GM18520 (cell line): ENCODE data around the gene EPS8.
"Not testable (repeated sequence)": the region's sequence is repeated elsewhere in the genome, so short reads cannot be mapped to it uniquely, and the experiment has no call there.

Experiments
- ATAC-seq: cut with Tn5 transposase; IDR thresholded peaks from one replicate; pipeline ENCODE4 v1.9.1; 2021; ENCODE audit not compliant: unreplicated experiment

The EPS8 gene

DNA sequence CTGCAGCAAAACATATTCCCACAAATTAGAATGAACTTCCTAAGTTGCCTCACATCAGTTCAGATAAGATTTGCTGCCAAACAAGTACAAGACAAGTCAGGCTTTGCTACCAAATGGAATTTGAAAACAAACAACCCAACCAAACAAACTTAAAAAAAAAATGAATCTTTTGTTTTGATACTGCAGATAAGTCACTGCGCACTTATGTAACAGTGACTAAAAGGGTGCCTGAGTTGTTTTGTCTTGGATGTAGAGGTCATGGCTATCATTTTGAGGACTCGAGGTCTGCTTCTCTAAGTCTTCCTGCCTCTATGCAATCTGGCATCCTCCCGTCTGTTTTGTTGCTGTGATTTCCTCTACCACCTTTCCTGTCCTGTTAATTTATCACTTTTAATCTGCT lies 11.1 kb upstream of the EPS8 start:
- no peak for ATAC-seq

DNA sequence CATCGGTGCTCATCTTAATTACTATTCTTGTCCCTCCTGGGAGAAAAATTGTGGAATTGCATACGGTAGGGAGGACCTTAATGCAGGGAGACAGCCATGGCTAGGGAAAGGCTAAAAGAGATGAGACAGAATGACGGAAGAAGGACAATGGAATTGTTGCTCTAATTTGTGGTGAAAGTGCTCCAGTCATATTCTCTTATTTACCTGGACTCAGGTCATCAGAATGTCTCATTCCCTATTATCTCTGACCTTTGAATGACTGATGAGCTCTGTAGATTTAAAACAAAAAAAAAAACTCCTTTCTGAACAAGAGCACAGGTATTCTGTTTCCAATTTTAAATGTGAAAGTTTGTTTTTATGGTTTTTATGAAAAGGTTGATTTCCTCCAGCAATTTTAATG lies 8.6 kb upstream of the EPS8 start:
- ATAC-seq: no peak

DNA sequence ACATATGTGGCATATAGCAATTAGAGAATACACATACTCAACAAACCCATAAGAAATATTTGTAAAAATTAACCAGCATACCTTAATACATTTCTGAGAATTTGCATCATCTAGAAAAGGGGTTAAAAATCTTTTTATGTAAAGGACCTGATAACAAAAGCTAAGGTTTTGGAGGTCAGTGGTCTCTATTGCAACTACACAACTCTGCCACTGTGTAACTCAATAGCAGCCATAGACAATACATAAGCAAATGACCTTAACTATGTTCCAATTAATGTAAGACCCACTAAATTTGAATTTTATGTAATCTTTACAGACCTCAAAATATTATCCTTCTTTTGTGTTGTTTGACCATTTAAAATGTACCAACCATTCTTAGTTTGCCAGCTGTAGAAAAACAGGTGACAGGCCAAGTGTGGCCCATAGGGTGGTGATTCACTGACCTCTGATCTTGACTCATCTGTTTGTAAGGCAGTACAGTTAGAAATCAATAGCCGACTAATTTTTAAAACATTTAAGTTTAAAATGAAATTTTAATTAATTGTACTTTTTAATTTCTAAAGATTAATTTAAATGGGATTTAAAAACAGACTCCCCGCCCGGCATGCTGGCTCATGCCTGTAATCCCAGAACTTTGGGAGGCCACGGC lies 7.4 kb upstream of the EPS8 start:
- ATAC-seq: no peak

DNA sequence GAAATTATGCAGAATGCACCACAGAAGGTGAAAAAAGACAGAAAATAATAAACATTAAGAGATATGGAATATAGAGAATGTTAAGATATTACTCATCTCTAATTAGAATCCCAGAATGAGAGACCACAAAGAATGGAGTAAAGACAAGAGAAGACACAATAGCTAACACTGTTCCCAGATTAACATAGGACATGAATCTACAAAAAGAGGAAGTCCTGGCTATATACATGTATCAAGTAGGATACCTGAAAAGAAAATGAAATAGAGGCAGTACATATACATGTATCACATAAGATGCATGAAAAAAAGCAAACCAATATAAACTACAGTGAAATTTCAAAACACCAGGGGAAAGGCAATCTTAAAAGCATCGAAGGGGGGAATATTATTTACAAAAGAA lies 5.6 kb upstream of the EPS8 start:
- ATAC-seq: no peak

DNA sequence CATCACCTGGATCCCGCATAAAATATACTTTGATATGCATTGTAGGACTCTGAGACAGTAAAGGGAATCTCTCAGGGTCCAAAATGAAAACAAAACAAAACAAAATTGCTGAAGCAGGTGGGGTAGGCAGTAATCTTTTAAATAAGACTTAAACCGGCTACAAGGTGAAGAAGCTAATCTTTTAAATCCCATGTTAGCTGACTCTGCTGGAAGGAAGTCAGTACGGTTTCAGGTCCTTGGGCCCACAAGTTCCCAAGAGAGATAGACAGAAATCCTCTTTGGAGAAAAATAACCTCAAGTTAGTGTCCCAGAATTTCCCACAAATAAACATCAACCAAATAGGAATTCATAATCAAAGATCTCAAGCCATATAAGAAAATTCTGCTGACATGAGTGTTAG lies 5.0 kb upstream of the EPS8 start:
- no peak for ATAC-seq

DNA sequence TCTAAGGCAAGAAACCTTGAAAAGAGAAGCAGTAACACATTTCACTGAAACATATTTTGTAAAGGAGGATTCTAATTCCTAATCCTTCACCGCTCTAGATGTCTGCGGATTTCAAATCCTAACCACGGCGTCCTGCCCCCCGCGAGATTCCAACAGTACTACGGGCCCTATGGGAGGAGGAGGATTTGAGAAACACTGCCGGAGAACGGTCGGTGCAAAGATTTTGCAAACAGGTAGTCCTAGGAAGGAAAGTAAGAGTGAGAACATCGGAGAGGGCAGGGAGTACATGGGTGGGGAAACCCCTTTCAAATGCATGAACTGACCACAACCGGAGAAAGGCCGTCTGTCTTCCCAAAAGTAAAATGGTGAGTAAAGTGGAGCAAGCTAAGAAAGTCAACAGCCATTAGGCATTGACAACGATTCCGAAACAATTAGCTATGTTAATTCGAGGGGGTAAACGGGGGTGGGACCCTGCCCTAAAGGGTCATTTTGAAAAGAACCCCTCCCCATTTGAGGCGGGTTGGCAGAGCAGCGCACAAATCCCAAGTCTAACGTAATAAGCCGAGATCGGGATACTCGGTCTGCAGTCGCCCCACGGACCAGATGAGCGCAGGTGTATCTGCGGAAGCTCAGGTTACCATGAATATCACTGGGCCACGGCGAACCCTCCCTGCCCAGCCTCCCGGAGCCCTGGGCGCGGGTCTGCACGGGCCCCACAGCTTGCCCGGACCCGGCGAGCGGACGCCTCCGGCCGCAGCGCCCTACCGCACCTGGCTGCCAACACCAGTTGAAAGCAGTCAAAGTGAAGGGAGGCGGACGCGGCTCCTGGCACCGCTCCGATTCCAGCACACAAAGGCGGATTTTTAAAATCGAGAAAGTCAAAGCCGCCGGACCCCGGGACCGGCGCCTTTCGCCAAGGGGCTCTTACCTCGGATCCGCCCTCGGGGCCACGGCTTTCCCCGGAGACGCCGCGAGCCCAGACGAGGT lies 662 bp downstream of the EPS8 start:
- ATAC-seq: peak; percentile 11

DNA sequence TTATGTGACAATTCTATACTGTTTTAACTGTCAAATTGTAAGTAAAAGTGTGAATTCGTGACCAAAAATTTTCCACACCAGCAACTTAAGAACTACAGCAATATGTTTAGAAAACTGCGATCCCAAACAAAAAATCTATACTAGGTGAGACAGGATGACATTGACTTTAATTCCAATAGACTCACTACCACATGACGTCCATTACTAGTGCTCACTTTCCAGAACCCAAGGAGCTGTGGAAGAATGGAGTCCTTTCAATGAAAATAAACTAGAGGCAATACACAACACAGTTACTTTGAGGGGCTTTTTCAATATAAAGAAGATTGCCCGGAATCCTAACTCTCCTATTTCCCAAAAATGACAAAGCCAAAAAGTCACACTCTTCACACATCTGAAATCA lies 1.4 kb downstream of the EPS8 start:
- ATAC-seq: no peak

DNA sequence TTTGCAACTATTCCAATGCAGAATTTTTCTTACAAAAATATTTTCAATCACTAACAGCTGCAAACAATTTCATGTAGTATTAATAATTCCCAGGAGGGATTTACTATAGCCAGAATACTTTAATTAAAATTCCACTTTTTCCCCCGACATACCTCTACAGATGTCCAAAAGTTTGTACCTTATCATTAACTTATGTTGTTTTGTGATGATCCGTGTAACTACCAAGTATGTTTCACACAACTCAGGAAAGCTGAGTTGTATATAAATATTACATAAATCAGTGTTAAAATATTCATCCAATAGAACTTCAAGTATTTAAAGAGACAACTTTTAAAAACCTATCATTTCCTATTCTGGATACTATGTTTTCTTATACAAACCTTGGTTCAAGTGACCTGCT lies 2.4 kb downstream of the EPS8 start:
- no peak for ATAC-seq

DNA sequence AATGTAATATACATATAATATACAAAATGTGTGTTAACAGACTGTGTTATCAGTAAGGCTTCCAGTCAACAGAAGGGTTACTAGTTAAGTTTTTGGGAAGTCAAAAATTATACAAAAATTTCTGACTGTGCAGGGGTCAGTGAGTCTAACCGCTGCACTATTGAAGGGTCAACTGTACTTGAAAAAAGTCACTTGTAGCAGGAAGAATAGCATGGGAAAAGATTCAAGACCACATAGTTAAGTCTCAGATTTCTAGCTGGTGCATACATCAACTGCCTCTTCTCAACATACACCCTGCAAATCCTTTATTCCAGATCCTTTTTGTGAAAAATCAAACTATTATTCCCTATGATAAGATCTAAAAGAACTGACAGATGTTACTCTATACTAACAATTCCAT lies 5.9 kb downstream of the EPS8 start:
- ATAC-seq: no peak

DNA sequence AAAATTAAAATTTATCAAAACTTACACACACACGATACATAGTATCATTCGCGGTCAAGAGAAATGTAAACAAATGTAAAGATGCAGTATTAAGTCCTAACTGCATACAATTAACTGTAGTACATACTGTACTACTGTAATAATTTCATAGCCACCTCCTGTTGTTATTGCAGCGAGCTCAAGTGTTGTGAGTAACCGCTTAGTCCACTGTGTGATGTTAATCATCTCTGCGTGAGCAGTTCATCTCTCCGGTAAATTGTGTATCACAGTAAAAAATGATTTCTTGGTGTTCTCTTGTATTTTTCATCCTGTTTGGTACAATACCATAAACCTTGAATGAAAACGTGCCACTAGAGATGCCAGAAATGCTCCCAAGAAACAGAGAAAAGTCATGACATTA lies 6.5 kb downstream of the EPS8 start:
- ATAC-seq: no peak

DNA sequence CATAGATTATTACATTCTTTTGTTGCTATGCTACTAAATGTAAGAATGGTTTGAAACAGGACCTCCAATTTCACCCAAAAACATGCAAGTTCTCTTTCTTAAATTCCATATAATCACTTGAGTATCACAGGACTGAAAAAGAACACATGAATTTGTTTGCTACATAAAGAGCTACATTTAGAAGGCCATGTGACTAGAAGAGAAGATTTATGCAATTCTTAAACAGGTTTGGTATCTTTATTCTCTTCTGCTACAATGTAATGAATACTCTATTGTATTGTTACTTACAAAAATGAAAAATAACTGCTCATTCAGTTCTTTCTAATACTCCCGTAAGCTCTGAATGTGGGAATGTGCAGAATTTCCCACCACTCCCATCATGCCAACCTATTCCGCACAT lies 9.3 kb downstream of the EPS8 start:
- no peak for ATAC-seq

DNA sequence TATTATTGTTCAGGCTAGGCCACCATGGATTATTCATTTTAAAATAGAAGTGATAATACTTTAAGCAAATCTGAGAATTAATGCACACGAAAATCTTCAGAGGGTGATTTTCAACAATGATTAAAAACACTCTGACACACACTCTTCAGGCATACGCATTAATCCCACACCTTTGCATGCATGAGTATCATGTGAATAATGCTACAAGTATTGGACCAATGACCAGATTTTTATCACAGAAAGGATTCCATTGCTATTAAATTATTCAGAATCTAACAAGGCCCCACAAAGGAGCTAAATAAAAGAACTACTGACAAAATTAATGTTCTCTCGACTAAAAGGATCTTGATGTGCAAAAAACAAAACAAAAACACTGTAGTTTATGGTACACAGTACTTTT lies 11.1 kb downstream of the EPS8 start:
- ATAC-seq: no peak

DNA sequence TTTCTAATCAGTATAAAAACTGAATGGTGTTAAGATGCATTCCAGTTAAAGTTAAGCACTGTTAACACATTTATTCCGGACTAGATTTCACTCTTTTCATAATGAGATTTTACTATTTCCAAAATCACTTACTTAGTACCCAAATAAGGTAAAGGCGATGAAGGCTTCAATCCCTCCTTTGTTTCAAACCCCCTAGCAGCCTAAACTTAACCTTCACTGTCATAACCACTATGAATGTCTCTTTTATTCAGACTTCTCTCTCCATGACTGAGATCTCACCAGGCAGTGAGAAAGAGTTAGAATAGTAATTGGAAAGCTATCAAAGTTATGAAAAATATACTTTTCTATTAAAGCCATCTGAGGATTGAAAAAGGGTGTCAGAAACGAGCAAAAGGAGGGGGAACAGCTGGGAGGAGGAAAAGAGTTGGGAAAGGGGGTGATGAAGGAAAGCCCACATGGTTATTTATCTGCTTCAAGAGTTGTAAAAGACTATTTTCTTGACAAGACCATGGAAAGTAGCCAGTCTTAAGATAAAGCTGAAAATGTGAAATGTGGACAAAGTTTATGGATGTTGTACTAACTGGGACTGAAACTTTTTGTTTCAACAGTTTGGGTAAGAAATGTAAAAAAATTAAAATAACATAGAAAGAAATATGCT lies 11.7 kb downstream of the EPS8 start:
- ATAC-seq: no peak

DNA sequence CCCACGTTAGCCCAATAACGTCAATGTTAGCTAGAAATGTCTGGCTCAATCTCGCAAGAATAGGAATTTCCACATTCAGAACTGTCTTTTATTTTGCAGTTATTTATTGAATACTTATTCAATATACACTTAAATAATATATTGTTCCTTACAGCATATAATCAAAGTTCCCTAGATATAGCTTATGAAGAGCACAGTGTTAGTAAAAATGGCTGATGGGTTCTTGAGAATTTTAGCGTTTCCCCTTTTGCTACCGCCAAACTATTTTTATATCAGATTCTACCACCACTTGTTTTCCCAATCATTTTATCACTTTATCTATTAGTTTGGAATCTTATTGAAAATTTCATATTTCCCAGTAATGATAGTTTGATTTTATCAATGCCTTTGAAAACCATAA lies 12.7 kb downstream of the EPS8 start:
- ATAC-seq: no peak

DNA sequence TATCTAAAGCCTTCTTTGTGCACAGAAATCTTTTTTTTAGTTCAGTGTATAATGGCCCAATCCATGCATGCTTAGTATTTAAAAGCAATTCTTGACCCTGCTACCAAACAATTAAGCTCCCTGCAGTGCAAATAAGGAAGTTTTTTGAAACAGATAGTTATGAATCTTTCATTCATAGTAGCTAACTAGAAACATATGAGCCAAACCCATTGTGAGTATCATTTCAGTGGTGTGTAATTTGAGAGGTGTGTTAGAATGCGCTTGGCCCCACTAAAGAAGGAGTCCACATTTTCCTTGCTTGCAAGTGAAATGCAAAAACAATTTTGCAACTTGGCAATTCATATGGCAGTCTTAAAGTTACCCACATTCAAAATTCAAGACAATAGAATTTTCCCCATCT lies 14.4 kb downstream of the EPS8 start:
- ATAC-seq: no peak

DNA sequence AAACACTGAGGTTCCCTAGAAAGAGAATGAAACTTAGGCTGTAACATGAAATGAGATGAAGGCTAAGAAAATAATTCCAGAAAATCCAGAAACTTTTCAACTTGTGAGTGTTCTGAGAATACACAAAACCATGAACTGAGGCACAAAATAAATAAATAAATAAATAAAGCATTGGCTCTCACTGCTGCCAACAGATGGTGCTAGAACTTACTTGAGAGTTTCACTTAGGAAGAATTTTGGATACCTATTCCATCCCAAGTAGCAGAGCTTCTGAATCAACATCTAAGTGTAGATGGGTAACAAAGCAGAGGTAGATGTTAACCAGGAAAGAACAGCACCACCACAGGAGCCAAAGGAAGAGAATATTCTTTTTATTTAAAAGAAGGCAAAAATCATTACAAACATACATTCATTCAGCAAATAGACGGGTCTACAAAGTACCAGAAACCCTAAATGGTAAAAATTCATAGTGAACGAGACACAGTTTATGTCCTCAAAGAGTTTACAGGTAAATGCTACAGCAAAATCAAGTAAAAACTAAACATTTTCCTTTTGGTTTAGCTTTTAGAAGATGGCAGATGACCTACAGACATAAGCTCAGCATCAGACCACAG lies 16.7 kb downstream of the EPS8 start:
- ATAC-seq: no peak

DNA sequence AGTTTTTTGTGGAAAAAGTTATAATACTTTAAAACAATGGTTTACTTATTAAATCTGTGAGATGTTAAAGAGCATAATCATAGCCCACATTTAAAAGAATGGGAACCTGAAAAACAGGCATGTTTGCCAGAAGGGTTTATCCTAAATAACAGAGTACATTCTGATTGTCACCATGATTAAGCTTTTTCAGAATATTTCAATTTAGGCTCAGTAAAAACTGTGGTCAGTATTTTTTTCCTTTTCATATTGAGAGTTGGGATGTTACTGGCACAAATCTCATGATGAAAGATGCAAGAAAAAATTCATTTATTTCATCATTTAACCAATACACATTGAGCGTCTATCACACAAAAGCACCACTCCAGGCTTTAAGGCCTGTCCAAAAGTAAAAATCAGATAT lies 18.6 kb downstream of the EPS8 start:
- no peak for ATAC-seq

DNA sequence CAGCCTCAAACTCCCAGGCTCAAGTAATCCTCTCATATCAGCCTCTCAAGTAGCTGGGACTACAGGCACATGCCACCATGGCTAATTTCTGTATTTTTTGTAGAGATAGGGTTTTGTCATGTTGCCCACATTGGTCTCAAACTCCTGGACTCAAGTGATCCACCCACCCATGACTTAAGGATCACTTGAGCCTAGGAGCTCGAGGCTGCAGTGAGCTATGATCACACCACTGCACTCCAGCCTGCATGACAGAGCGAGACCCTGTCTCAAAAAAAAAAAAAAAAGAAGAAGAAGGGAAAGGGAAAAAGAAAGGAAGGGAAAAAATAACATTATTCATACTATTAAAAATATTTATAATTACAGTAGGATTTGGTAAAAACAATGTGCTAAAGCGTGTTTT lies 19.2 kb downstream of the EPS8 start:
- no peak for ATAC-seq

DNA sequence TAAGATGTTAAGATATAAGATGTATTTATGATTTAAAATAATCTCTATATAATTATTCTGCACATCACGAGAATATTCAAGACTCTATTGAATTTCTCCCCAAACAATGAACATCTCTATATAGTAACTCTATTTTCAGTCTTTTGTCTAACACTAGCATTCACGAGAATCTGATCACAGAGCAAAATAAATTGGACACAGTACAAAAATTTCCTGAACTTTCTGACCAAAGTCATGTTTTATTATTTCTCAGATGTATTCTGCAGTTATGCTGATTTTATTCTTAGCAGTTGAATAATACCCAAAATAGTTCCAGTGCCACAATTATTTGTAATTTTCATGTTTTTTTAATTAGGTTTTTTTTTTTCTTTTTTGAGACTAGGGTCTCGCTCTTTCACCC lies 19.6 kb downstream of the EPS8 start:
- no peak for ATAC-seq

DNA sequence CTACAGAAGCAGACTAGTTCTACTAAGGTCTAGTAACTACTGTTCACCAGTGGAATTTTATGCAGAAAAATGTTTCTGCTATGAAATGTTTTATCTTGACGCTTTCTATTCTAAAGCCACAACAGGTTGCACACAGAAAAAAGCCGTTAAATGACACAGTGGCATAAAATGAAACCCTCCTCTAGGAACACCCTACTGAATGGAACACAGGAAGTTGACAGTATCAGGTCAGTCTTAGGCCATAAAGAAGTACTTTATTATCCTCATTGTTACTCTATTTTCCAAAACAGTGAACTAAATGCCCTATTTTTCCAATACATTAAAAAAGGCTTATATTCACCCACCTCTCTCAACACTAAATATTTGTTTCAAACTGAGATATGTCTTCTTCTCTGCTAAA lies 21.9 kb downstream of the EPS8 start:
- ATAC-seq: no peak

DNA sequence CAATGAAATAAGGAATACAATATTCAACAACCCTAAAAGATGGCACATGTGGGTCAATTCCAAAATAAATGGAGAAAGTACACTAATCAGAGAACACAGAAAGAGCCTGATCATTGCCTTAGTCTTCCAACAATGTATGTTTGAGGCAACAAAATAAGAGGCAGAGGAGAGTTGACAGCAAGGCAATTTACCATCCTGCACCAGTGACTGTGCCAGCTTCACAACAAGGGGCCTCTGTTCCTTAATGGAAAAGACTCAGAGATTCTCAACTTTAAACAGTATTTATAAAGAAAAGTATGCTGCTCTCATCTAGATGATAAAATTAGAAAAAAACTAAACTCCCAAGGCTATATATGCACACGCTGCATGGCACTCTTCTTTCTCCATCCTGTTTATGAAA lies 25.9 kb downstream of the EPS8 start:
- ATAC-seq: no peak

DNA sequence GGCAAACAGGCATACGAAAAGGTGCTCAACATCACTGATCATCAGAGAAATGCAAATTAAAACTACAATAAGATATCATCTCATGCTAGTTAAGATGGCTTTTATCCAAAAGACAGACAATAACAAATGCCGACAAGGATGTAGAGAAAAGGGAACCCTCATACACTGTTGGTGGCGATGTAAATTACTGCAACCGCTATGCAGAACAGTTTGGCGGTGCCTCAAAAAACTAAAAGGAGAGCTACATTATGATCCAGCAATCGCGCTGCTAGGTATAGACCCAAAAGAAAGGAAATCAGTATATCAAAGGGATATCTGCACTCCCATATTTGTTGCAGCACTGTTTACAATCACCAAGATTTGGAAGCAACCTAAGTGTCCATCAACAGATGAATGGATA lies 27.0 kb downstream of the EPS8 start:
- ATAC-seq: not testable (repeated sequence)
